CD4-positive, alpha-beta T cell (primary cell): Measurements from ENCODE around the gene RAB33B. TPM values are rescaled to one million over a fixed set of nuclear protein-coding genes. Genes with fewer than 3 reads are reported as not detected.

ENCODE experiments used
- ATAC-seq: fragments of 200-7000 bp; cut with Tn5 transposase; one replicate; pipeline ENCODE4 v1.10.0; 2022; ENCODE audit warnings: mild to moderate bottlenecking; ENCODE audit not compliant: poor library complexity
- CTCF ChIA-PET: fragments of 350-600 bp; sonication (Branson Sonifier 250); formaldehyde crosslinking; loops from one replicate; lab custom pipeline; 2021; ENCODE audit warnings: antibody characterized with exemption, inconsistent platforms; lab: Charles Lee
- POLR2A ChIA-PET: fragments of 350-600 bp; sonication (Branson Sonifier 250); formaldehyde crosslinking; loops from one replicate; lab custom pipeline; 2021; ENCODE audit warnings: antibody characterized with exemption, inconsistent platforms; lab: Charles Lee
- DNase-seq, 14 experiments: peaks; one replicate each; pipeline ENCODE4 v3.0.0-alpha.2; 2013 to 2020; ENCODE audit warnings: mixed read lengths in 2 of 14
- H3K27ac ChIP-seq, 2 donors: one replicate each; pipeline versions ENCODE4 v1.5.1 to v1.7.0; 2013; ENCODE audit warnings: low read length in 2 of 2, low read depth in 1 of 2, mild to moderate bottlenecking in 1 of 2
- H3K27me3 ChIP-seq, 2 experiments: 1 replicate in 1 of 2; 2 replicates in 1 of 2; pipeline versions ENCODE4 v1.6.1 to v1.7.0; 2013; ENCODE audit warnings: low read length in 2 of 2, control low read depth in 1 of 2, mild to moderate bottlenecking in 1 of 2, moderate library complexity in 1 of 2; ENCODE audit not compliant: insufficient read depth in 2 of 2, control insufficient read depth in 1 of 2
- H3K36me3 ChIP-seq: one replicate; pipeline ENCODE4 v1.6.1; 2013; ENCODE audit warnings: low read length, control low read depth; ENCODE audit not compliant: insufficient read depth
- H3K4me1 ChIP-seq: one replicate; pipeline ENCODE4 v1.6.1; 2013; ENCODE audit warnings: low read length, control low read depth; ENCODE audit not compliant: insufficient read depth
- H3K4me3 ChIP-seq: one replicate; pipeline ENCODE4 v1.5.1; 2013; ENCODE audit warnings: mild to moderate bottlenecking, low read length, moderate library complexity
- H3K9me3 ChIP-seq, 2 experiments: 1 replicate in 1 of 2; 2 replicates in 1 of 2; pipeline versions ENCODE4 v1.6.1 to v1.7.0; 2013; ENCODE audit warnings: low read length in 2 of 2, mild to moderate bottlenecking in 2 of 2, control low read depth in 1 of 2, moderate library complexity in 1 of 2; ENCODE audit not compliant: control insufficient read depth in 1 of 2, insufficient read depth in 1 of 2
- H3K27ac Mint-ChIP-seq: one replicate; pipeline ENCODE4 v1.8.0; 2020; ENCODE audit warnings: mixed read lengths
- H3K27me3 Mint-ChIP-seq: one replicate; pipeline ENCODE4 v1.8.0; 2021; ENCODE audit warnings: mixed read lengths
- H3K36me3 Mint-ChIP-seq: one replicate; pipeline ENCODE4 v1.8.0; 2021; ENCODE audit warnings: low read depth, mixed read lengths
- H3K4me1 Mint-ChIP-seq: one replicate; pipeline ENCODE4 v1.8.0; 2021; ENCODE audit warnings: low read depth, mixed read lengths
- H3K4me3 Mint-ChIP-seq: one replicate; pipeline ENCODE4 v1.8.0; 2020; ENCODE audit warnings: mild to moderate bottlenecking, mixed read lengths
- H3K9me3 Mint-ChIP-seq: one replicate; pipeline ENCODE4 v1.8.0; 2020; ENCODE audit warnings: mixed read lengths
- CTCF ChIP-seq: fragments of 200-600 bp; IDR thresholded peaks from one replicate; pipeline ENCODE4 v1.8.0; 2022; ENCODE audit warnings: antibody characterized with exemption, mild to moderate bottlenecking
- intact Hi-C, 2 experiments: fragments of 100-400 bp; cut with DNase I in 1 of 2; cut with micrococcal nuclease in 1 of 2; formaldehyde crosslinking; loops; one replicate each; pipeline versions ENCODE4 v1.15.1 to v1.9.0; 2023 to 2025; cut with DNase I, micrococcal nuclease
- total RNA-seq, 174 experiments: library from RNA in 2 of 174; stranded (reverse) in 2 of 174; gene quantifications; one replicate each; pipeline ENCODE4 v1.2.3 and lab custom pipeline; 2021 to 2026

RAB33B gene
- total RNA-seq, 2 experiments from 2014 or later: 23.3 to 23.6 TPM

- DNase-seq (peak in 1 of 14 experiments; percentile 3), ATAC-seq (no peak)
- H3K36me3 Mint-ChIP-seq: peaks cover 35% of the 10 kb centered on the region
- Histone ChIP-seq H3K4me3 (peak overlapping the region; percentile 90), H3K27me3 (no peaks in the 10 kb centered on the region), H3K36me3 (peaks cover 3% of the 10 kb centered on the region), H3K9me3 (no peaks in the 10 kb centered on the region), H3K4me1 (peaks cover 35% of the 10 kb centered on the region), H3K27ac (no peak overlapping the region)
- H3K27ac Mint-ChIP-seq: peak overlapping the region; percentile 99
- H3K27me3 Mint-ChIP-seq: no peaks in the 10 kb centered on the region
- ChIA-PET POLR2A (interaction anchor here (0.9 to 2.5 kb wide), 4 partner anchors 27 to 278 kb away, joined by 3 to 67 read pairs (median 4); partner anchors contain the start of genes ELF2 and SETD7), CTCF (no interaction called here)
- TF ChIP-seq CTCF: no peak
- no peaks in the 10 kb centered on the region for H3K9me3 Mint-ChIP-seq
- H3K4me1 Mint-ChIP-seq: peaks cover 82% of the 10 kb centered on the region
- H3K4me3 Mint-ChIP-seq: peak overlapping the region; percentile 96
- intact Hi-C loops: loop anchor here in 1 of 2 experiments (2.0 to 10.0 kb wide), 5 partner anchors 97 to 920 kb away; partner anchors contain the start of genes MAML3, NDUFC1 and SCOC
These were observed 1.2 kb downstream of the RAB33B start for GRCh38 chr4:139455126-139455538.

GRCh38 chr4:139457318-139457717 is 3.4 kb downstream of the RAB33B start:
- DNase-seq (no peak), ATAC-seq (no peak)
- ChIA-PET POLR2A (interaction anchor here (1.3 kb wide), 1 partner anchor 97 kb away, joined by 3 read pairs; no protein-coding TSS in a partner anchor), CTCF (no interaction called here)
- Histone ChIP-seq H3K4me3 (no peak overlapping the region), H3K27ac (no peak overlapping the region), H3K9me3 (no peaks in the 10 kb centered on the region), H3K36me3 (peaks cover 14% of the 10 kb centered on the region), H3K4me1 (peaks cover 28% of the 10 kb centered on the region), H3K27me3 (no peaks in the 10 kb centered on the region)
- intact Hi-C loops: loop anchor here in 1 of 2 experiments (5.0 to 10.0 kb wide), 4 partner anchors 95 to 917 kb away; partner anchors contain the start of genes MAML3 and SCOC
- Mint-ChIP-seq H3K27ac (no peak overlapping the region), H3K4me3 (peak overlapping the region; percentile 16), H3K36me3 (peaks cover 48% of the 10 kb centered on the region), H3K4me1 (peaks cover 79% of the 10 kb centered on the region), H3K9me3 (no peaks in the 10 kb centered on the region), H3K27me3 (no peaks in the 10 kb centered on the region)
- no peak for TF ChIP-seq CTCF

GRCh38 chr4:139458543-139458942 is 4.6 kb downstream of the RAB33B start:
- H3K4me3 ChIP-seq: no peak overlapping the region
- ATAC-seq (no peak), DNase-seq (no peak)
- peaks cover 19% of the 10 kb centered on the region for H3K4me1 ChIP-seq
- peaks cover 71% of the 10 kb centered on the region for H3K4me1 Mint-ChIP-seq
- CTCF ChIA-PET: no interaction called here
- H3K27me3 ChIP-seq: no peaks in the 10 kb centered on the region
- H3K27ac Mint-ChIP-seq: peak overlapping the region; percentile 12
- no peaks in the 10 kb centered on the region for H3K9me3 Mint-ChIP-seq
- peaks cover 48% of the 10 kb centered on the region for H3K36me3 Mint-ChIP-seq
- H3K4me3 Mint-ChIP-seq: no peak overlapping the region
- no peak for TF ChIP-seq CTCF
- H3K27me3 Mint-ChIP-seq: no peaks in the 10 kb centered on the region
- no peaks in the 10 kb centered on the region for H3K9me3 ChIP-seq
- POLR2A ChIA-PET: no interaction called here
- H3K36me3 ChIP-seq: peaks cover 17% of the 10 kb centered on the region
- H3K27ac ChIP-seq: no peak overlapping the region
- intact Hi-C loops: loop anchor here in 1 of 2 experiments (5.0 to 10.0 kb wide), 4 partner anchors 94 to 916 kb away; partner anchors contain the start of genes MAML3 and SCOC
